Activated CD8-positive, alpha-beta T cell treated with anti-CD3 and anti-CD28 coated beads for 36 hours (primary cell): ENCODE results near the gene ISM1. TPM values are rescaled to one million over a fixed set of nuclear protein-coding genes. Genes with fewer than 3 reads are reported as not detected.

Source experiments
- ATAC-seq: fragments of 200-7000 bp; cut with Tn5 transposase; one replicate; pipeline ENCODE4 v1.10.0; 2021; ENCODE audit warnings: mild to moderate bottlenecking, moderate library complexity
- CTCF ChIA-PET: fragments of 350-600 bp; sonication (Branson Sonifier 250); formaldehyde crosslinking; loops from one replicate; lab custom pipeline; 2021; ENCODE audit warnings: antibody characterized with exemption; lab: Charles Lee
- POLR2A ChIA-PET: fragments of 350-600 bp; sonication (Branson Sonifier 250); formaldehyde crosslinking; loops from one replicate; lab custom pipeline; 2021; ENCODE audit warnings: antibody characterized with exemption; lab: Charles Lee
- DNase-seq: peaks from one replicate; pipeline ENCODE4 v3.0.0-alpha.2; 2020
- H3K27ac Mint-ChIP-seq: one replicate; pipeline ENCODE4 v1.8.0; 2021; ENCODE audit warnings: mild to moderate bottlenecking, mixed read lengths
- H3K27me3 Mint-ChIP-seq: one replicate; pipeline ENCODE4 v1.8.0; 2021; ENCODE audit warnings: mixed read lengths
- H3K36me3 Mint-ChIP-seq: one replicate; pipeline ENCODE4 v1.8.0; 2021; ENCODE audit warnings: low read depth, mixed read lengths
- H3K4me1 Mint-ChIP-seq: one replicate; pipeline ENCODE4 v1.8.0; 2021; ENCODE audit warnings: low read depth, mixed read lengths
- H3K4me3 Mint-ChIP-seq: one replicate; pipeline ENCODE4 v1.8.0; 2021; ENCODE audit warnings: mild to moderate bottlenecking, moderate library complexity, mixed read lengths
- H3K9me3 Mint-ChIP-seq: one replicate; pipeline ENCODE4 v1.8.0; 2021; ENCODE audit warnings: mixed read lengths
- CTCF ChIP-seq: fragments of 200-600 bp; IDR thresholded peaks from one replicate; pipeline ENCODE4 v1.8.0; 2022; ENCODE audit warnings: antibody characterized with exemption, mild to moderate bottlenecking
- intact Hi-C: fragments of 100-400 bp; cut with micrococcal nuclease; formaldehyde crosslinking; loops from one replicate; pipeline ENCODE4 v1.10.0; 2022
- total RNA-seq, 2 experiments: library from RNA; stranded (reverse); gene quantifications; one replicate each; pipeline ENCODE4 v1.2.3, GENCODE V29; 2021

The ISM1 gene
- total RNA-seq, 2 experiments from 2014 or later: 0.77 to 1.4 TPM

GRCh38 chr20:13280609-13281324, 59.7 kb downstream of the ISM1 start:
- Mint-ChIP-seq H3K27me3 (no peaks in the 10 kb centered on the region), H3K27ac (no peak overlapping the region), H3K4me1 (no peaks in the 10 kb centered on the region), H3K36me3 (no peaks in the 10 kb centered on the region), H3K4me3 (no peak overlapping the region), H3K9me3 (no peaks in the 10 kb centered on the region)
- TF ChIP-seq CTCF: no peak
- ChIA-PET POLR2A (no interaction called here), CTCF (interaction anchor here (0.7 kb wide), 1 partner anchor 104 kb away, joined by 3 read pairs; no protein-coding TSS in a partner anchor)
- ATAC-seq (no peak), DNase-seq (no peak)
- intact Hi-C loops: no loop called here

GRCh38 chr20:13283869-13284829, 63.1 kb downstream of the ISM1 start:
- H3K36me3 Mint-ChIP-seq: no peaks in the 10 kb centered on the region
- no peak overlapping the region for H3K4me3 Mint-ChIP-seq
- no peaks in the 10 kb centered on the region for H3K9me3 Mint-ChIP-seq
- TF ChIP-seq CTCF: no peak
- no peaks in the 10 kb centered on the region for H3K27me3 Mint-ChIP-seq
- DNase-seq (no peak), ATAC-seq (no peak)
- intact Hi-C loops: no loop called here
- CTCF ChIA-PET: interaction anchor here (1.0 to 1.1 kb wide), 2 partner anchors 22 to 23 kb away, joined by 3 to 4 read pairs; no protein-coding TSS in a partner anchor
- no peak overlapping the region for H3K27ac Mint-ChIP-seq
- H3K4me1 Mint-ChIP-seq: no peaks in the 10 kb centered on the region
- POLR2A ChIA-PET: interaction anchor here (0.7 kb wide), 1 partner anchor 157 kb away, joined by 4 read pairs; no protein-coding TSS in a partner anchor

- no peaks in the 10 kb centered on the region for H3K36me3 Mint-ChIP-seq
- ChIA-PET CTCF (interaction anchor here (1.0 to 1.1 kb wide), 2 partner anchors 22 to 24 kb away, joined by 3 to 4 read pairs; no protein-coding TSS in a partner anchor), POLR2A (interaction anchor here (0.7 kb wide), 1 partner anchor 158 kb away, joined by 4 read pairs; no protein-coding TSS in a partner anchor)
- no peaks in the 10 kb centered on the region for H3K9me3 Mint-ChIP-seq
- intact Hi-C loops: no loop called here
- H3K27me3 Mint-ChIP-seq: no peaks in the 10 kb centered on the region
- no peaks in the 10 kb centered on the region for H3K4me1 Mint-ChIP-seq
- ATAC-seq (no peak), DNase-seq (no peak)
- no peak overlapping the region for H3K4me3 Mint-ChIP-seq
- no peak overlapping the region for H3K27ac Mint-ChIP-seq
- no peak for TF ChIP-seq CTCF
Observed at GRCh38 chr20:13284830-13285229, 63.8 kb downstream of the ISM1 start.

GRCh38 chr20:13285408-13285807, 64.3 kb downstream of the ISM1 start:
- H3K27ac Mint-ChIP-seq: no peak overlapping the region
- no peaks in the 10 kb centered on the region for H3K9me3 Mint-ChIP-seq
- intact Hi-C loops: no loop called here
- TF ChIP-seq CTCF: no peak
- POLR2A ChIA-PET: interaction anchor here (0.7 kb wide), 1 partner anchor 159 kb away, joined by 4 read pairs; no protein-coding TSS in a partner anchor
- DNase-seq (no peak), ATAC-seq (no peak)
- H3K27me3 Mint-ChIP-seq: no peaks in the 10 kb centered on the region
- H3K4me3 Mint-ChIP-seq: no peak overlapping the region
- no peaks in the 10 kb centered on the region for H3K4me1 Mint-ChIP-seq
- CTCF ChIA-PET: interaction anchor here (1.0 to 1.7 kb wide), 2 partner anchors 18 to 23 kb away, joined by 3 to 5 read pairs; no protein-coding TSS in a partner anchor
- H3K36me3 Mint-ChIP-seq: no peaks in the 10 kb centered on the region
